ENCODE data around the gene XRN1.

The XRN1 gene

DNA sequence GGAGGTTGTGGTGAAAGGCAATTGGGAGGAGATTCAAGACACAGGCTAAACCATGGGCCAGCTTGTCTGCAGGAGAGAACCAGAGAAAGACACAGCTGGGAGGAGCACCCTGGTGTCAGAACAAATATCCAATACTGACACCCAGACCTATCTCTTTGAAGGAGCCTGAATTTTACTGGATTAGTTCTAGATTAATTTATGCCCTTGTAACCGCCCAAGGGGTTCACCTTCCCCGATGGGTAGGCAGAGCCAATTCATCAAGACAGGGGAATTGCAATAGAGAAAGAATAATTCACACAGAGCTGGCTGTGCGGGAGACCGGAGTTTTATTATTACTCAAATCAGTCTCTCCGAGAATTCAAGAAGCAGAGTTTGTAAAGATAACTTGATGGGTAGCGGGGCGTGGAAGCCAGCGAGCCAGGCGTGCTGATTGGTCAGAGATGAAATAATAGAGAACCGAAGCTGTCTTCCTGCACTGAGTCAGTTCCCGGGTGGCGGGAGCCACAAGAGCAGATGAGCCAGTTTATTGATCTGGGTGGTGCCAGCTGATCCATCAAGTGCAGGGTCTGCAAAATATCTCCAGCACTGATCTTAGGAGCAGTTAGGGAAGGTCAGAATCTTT lies 191.0 kb downstream of the XRN1 start:
- Histone ChIP-seq H3K36me3 (no peaks in the 10 kb centered on the region), H3K4me3 (ENCODE audit: low read depth, low read length) (no peak overlapping the region), H3K9me3 (no peaks in the 10 kb centered on the region; the same call in 1 of the 2 replicates), H3K27me3 (no peaks in the 10 kb centered on the region), H3K4me1 (no peaks in the 10 kb centered on the region)
- no peak for DNase-seq
- TF ChIP-seq, protein P1, sequence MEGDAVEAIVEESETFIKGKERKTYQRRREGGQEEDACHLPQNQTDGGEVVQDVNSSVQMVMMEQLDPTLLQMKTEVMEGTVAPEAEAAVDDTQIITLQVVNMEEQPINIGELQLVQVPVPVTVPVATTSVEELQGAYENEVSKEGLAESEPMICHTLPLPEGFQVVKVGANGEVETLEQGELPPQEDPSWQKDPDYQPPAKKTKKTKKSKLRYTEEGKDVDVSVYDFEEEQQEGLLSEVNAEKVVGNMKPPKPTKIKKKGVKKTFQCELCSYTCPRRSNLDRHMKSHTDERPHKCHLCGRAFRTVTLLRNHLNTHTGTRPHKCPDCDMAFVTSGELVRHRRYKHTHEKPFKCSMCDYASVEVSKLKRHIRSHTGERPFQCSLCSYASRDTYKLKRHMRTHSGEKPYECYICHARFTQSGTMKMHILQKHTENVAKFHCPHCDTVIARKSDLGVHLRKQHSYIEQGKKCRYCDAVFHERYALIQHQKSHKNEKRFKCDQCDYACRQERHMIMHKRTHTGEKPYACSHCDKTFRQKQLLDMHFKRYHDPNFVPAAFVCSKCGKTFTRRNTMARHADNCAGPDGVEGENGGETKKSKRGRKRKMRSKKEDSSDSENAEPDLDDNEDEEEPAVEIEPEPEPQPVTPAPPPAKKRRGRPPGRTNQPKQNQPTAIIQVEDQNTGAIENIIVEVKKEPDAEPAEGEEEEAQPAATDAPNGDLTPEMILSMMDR (IDR thresholded peaks at IDR 0.05; ENCODE audit: low read depth, low read length): no peak
